GM21515 (cell line): ENCODE measurements around the gene GPATCH2L.

Experiments used
- ATAC-seq: cut with Tn5 transposase; IDR thresholded peaks from one replicate; pipeline ENCODE4 v1.9.1; 2021; ENCODE audit not compliant: unreplicated experiment

The GPATCH2L gene

GRCh38 chr14:76252471-76252870, 100.7 kb downstream of the GPATCH2L start:
- ATAC-seq, result no peak

GRCh38 chr14:76253111-76253510, 101.4 kb downstream of the GPATCH2L start:
- no peak for ATAC-seq

- no peak for ATAC-seq
Observed at GRCh38 chr14:76256545-76256944, 104.8 kb downstream of the GPATCH2L start.

- no peak for ATAC-seq
Observed at GRCh38 chr14:76257111-76257803, 105.5 kb downstream of the GPATCH2L start.

- no peak for ATAC-seq
Observed at GRCh38 chr14:76257842-76258397, 106.2 kb downstream of the GPATCH2L start.

GRCh38 chr14:76259029-76259735, 107.5 kb downstream of the GPATCH2L start:
- no peak for ATAC-seq

- ATAC-seq, result no peak
Observed at GRCh38 chr14:76260749-76261148, 109.0 kb downstream of the GPATCH2L start.

- ATAC-seq, result no peak
Observed at GRCh38 chr14:76261371-76261811, 109.7 kb downstream of the GPATCH2L start.

- ATAC-seq, result no peak
Observed at GRCh38 chr14:76262641-76263040, 110.9 kb downstream of the GPATCH2L start.
